ENCODE data around the gene FBXW5.
A peak's percentile ranks its signal among the peaks of the same experiment; 100 is the strongest.

FBXW5 gene

DNA sequence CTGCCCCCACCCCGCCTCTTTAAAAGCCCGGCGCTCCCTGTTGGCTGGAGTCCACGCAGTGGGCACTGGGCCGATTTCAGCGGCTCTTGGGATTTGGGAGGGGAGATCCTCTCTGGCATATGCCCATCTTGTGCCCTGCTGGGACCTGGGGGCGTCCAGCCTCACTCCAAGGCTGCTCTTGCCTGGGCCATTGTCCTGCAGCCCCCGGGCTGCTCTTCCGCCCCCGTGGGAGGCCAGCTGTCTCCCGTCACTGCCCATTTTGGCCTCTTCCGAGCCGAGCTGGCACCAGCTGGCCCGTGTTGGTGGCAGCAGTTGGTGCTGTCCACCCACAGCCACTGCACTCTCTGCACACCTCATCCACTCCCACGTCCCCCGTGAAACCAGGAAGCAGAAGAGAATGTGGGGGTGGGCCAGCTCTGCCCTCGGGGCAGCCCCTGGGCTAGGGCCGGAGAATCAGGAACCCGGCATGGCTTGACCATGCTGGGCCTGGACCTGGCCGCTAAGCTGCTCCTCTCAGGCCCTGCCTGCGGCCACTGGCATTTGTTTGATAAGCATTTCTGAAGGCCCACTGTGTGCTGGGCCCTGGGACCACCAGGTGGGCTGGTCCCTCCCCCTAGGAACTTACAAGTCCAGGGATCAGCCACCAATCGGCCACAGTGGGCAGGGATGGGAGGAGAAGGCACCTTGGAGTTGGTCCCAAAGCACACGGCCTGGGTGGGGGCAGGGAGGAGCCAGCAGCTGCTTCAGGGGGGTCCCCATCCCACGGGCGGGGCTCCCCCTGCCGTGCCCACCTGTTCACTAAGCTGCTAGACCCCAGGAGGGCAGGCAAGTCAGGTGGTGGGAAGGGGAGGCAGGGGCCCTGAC lies 2.7 kb upstream of the FBXW5 start:
- no peak for DNase-seq

DNA sequence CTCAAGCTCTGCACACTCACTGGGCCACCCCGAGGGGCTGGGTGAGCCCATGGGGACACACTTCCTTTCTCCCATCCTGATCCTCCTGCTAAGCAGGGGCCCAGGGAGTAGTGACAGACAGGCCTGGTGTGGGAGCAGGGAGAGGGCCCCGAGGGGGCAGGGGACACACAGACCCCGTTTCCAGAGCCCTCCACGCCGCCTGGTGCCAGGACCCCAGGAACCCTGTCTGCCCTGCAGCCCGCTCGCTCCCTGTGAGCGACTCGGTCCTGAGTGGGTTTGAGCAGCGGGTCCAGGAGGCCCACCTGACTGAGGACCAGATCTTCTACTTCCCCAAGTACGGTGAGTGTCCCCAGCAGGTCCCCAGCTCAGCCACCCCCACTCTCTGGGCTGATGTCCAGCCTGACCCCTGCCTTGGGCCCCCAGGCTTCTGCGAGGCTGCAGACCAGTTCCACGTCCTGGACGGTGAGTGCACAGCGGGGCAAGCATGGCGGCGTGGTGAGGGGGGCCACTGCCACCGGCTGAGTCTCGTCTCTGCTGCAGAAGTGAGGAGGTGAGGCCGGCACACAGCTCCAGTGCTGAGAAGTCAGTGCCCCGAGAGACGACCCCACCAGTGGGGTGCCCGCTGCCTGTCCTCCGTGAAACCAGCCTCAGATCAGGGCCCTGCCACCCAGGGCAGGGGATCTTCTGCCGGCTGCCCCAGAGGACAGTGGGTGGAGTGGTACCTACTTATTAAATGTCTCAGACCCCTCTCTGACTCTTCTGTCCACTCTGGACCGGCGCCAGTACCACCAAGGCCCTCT lies 1.9 kb upstream of the FBXW5 start:
- DNase-seq, result no peak

DNA sequence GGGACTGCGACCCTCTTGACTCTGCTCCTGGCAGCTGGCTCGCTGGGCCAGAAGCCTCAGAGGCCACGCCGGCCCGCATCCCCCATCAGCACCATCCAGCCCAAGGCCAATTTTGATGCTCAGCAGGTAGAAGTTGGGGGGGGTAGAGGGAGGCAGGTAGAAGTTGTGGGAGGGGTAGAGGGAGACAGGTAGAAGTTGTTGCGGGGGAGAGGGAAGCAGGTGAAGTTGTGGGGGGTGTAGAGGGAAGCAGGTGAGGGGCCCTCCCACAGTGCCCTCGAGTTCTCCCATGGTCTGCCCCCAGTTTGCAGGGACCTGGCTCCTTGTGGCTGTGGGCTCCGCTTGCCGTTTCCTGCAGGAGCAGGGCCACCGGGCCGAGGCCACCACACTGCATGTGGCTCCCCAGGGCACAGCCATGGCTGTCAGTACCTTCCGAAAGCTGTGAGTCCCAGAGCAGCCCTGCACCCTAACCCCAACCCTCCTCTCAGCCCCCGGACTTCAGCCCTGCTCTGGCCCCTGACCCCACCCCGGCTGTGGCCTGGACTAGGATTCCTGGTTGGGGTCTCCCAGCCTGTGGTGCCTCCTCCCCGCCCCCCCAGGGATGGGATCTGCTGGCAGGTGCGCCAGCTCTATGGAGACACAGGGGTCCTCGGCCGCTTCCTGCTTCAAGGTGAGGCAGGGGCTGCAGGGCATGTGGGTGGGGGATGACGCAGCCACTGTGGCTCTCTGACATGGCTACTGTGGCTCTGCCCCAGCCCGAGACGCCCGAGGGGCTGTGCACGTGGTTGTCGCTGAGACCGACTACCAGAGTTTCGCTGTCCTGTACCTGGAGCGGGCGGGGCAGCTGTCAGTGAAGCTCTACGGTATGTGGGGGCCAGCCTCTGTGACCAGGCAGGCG lies 1.0 kb upstream of the FBXW5 start:
- DNase-seq, result no peak

DNA sequence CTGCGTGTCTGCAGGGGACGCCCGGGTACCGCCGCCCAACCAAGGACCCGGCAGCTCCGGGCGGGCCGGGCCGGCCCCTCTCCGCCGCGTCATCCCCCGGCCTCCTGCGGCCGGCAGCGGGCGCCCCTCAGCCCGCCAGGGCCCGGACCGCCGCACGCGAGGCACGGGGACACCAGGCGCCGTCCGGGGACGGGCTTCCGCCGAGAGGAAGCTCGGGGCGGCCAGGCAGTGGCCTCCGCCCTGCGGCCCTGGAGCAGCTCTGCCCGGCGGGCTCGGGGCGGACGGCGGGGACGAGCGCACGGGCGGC lies 373 bp downstream of the FBXW5 start:
- DNase-seq, result peak in 1 of 2 experiments; percentile 71

DNA sequence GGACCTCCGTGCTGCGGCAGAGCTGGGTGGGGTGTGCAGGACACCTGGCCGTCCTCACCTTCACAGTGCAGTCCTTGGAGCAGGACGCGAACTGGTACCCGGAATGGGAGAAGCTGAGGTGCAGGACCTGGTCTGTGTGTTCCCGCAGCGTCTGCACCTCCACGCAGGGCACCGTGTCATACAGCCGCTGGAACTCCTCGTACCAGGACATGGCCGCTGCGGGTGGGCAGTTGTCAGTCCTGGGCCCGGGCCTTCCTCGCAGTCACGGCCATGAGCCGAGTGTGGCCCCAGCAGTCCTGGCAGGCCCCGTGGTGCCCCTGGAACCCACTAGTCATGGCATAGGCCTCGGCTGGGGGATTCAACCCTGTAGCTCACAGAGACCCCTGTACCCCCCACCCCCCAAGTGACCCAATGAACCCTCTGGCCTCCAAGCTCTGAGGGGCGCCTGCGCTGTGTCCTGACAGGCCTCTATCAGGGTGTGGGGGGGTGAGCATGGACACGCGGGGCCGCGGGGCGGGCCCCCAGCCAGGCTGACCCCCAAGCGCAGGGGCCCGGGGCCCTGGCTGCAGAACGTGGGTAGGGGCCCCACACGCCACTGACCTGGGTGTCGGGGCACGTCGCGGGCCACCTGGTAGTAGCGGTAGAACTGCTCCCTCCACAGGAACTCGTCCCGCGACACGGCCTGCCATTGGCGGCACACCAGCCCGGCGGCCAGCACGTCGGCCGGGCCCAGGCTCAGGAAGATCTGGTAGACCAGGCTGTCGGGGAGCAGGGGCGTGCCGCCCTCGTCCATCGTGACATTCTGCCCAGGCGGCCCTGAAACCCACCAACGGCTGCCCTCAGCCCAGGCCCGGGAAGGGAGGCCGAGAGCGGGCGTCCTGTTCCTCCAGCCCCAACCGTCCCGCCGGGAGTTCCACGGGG lies 987 bp downstream of the FBXW5 start:
- peak in 1 of 2 experiments; percentile 39 for DNase-seq

DNA sequence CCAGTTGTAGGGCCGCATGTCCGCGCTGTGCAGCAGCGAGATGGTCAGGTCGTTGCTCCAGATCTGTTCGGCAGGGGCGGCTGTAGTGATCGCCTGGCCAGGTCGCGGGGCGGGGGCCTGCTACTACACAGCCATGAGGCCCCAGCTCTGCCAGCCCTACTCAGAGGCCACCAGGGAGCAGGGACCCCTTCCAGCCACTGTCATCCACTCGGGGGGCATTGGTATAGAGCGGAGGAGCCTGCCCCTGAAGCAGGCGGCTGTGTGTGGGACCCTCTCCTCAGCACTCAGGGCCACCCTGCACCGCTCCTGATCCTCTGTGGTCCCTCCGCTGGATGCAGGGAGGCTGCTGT lies 1.7 kb downstream of the FBXW5 start:
- DNase-seq, result no peak

DNA sequence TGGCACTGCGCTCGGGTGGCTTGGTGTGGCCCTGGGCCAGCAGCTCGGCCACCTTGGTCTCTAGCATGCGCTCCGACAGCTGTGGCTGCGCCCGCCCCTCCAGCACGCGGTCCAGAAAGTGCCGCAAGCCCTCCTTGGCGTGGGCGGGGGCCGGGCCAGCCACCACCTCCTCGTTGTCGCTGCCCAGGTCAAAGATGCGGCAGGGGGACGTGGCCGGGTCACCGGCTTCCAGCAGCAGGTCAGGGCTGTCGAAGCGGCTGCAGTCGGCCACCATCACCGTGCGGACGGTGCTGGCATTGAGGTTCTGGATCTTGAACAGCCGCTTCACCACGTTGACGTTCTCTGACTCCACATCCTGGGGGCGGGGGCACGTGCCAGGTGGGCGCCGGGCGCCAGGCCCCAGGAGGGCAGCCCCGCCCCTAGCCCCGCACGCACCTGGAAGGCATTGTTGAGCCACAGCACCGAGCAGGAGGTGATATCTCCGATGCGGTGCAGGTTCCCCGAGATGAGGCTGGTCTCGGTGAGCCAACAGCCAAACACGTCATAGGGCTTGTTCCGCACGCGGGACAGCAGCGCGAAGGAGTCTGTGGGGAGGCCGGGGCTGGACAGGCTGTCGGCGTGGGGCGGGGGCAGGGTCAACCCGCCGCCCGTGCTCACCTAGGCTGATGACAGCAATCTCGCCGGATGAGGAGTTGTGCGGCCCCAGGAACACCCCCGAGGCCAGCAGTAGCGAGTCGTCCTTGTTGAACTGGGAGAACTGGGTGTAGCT lies 2.2 kb downstream of the FBXW5 start:
- DNase-seq, result no peak

DNA sequence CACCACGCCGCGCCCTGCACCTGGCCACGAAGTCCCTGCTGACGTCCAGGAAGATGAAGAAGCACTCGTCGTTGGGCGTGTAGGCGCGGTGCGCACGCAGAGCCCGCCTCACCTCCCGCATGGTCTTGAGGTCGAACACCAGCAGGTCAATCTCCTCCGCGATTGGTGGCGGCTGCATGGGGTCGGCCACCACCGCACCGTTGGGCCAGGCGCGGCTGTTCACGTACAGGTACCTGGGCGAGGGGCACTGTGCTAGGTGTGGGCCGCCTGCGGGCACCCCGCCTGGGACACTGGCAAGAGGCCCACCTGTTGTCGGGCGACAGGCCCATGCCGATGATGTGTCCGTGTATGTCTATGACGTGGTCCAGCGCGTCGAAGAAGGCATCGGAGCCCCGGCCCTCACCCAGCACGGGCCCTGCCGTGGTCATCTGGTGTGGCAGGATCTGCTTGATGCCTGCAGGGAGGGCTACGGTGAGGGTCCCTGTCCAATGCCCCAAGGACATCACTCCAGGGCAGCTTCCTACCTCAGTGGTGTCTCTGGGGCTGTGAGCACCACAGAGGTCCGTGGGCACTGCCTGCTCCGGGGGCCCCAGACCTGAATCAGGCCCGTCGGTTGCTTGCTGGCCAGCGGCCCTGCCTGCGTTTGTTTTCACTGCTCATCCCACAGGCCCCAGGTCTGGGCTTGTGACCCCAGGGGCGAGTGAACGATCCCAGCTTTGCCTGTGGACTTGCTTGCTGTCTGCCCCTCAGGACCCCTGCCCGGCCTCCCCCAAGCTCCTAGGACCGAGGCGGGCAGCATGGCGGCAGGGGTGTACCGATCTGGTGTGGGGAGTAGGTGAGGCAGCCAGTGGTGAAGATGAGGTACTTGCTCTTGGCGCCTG lies 3.1 kb downstream of the FBXW5 start:
- no peak for DNase-seq

DNA sequence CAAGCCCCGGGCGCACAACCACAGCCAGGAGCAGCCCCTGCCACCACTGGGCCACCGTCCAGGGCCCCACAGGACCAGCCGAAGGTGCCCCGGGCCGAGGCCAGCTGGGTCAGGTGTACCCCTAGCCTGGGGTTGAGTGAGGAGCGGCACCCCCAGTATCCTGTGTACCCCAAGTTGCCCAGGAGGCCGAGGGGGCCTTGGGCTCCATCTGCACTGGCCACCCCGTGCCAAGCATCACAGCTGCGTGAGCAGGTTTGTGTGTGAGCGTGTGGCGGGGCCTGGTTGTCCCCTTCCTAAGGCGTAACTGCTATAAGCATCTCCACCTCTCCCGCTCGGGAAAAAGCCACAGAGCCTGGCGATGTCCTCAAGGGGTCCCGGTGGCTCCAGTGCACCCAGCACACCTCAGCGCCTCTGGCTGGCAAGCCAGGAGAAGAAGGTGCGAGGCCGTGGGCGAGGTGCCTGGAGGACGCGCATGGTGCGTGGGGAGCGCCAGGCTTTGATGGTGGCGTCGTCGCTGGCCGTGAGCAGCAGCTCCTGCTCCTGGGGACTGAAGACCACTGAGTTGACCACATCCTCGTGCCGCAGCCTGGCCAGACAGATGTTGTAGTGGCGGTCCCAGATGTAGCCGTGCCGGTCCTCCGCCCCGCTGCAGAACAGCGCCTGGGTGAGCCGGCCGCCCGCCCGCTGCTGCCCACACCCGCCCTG lies 3.9 kb downstream of the FBXW5 start:
- DNase-seq, result no peak

DNA sequence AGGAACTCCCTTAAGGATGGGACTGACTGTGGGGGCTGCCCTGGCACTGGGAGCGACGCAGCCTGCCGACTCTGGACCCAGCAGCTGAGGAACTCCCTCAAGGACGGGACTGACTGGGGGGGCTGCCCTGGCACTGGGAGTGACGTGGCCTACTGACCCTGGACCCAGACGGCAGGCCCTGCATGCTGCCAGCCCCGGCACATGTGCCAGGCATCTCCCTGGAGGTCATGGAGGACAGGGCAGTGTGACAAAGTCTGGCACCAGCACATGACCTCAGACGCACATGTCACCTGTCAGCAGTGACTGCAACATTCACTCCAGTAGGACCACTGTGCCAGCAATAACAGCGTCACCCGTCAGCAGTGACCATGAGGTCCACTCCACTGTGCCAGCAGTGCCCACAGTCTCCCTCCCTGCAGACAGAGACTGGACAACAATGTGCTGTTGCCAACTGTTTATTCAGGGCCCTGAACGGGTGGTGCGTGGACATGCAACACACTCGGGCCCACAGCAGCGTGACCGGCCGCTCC lies 4.5 kb downstream of the FBXW5 start:
- no peak for DNase-seq

DNA sequence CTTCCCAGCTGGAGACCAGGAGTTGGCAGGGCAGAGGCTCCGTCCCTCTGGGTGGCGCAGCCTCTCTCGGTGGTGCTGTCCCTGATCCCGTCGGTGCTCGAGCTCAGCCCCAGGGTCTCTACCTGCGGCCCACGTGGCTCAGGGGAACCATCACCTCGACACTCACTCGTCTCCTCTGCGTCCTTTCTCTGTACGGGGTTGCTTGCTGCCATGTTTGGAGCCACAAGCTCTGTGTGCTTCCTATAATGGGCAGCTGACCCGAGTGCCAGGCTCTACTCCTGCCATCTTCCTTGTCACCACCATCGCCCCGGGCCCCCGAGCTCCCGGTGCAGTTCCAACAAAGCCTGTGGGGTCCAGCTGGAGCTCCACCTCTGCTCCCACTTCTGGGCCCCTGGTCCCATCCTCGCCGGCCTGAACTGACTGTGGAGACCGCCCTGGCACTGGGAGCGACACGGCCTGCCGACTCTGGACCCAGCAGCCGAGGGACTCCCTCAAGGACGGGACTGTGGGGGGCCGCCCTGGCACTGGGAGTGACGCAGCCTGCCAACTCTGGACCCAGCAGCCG lies 5.0 kb downstream of the FBXW5 start:
- no peak for DNase-seq

DNA sequence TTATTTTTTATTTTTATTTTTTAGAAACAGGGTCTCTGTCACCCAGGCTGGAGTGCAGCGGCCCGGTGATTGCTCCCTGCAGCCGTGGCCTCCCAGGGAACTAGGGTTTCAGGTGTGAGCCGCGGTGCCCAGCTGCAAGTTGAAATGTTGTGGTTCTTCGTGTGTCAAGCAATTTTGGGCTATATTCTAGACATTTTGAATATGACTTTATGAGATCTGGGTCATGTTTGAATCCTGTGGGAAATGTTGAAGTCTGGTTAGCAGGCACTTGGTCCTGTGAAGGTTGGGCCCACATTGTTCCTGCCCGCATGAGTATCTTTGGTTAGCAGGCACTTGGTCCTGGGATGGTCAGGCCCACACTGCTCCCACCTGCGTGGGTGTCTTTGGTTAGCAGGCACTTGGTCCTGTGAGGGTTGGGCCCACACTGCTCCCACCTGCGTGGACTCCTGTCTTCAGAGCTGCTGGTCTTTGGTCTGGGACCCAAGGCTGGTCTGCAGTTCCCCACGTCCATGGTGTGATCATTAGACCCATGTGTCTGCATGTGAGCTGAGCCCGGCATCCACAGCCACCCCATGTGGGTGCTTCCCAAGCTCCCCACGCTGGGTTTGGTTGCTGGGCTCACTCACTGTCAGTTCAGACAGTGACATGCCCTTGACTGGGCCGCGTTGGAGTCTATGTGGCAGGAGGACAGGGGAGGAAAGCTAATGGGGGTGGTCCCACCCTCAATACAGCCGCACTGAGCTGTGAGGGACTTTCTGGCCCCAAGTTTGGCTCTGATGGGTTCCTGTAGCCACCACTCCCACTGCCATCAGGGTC lies 7.1 kb downstream of the FBXW5 start:
- no peak for DNase-seq

DNA sequence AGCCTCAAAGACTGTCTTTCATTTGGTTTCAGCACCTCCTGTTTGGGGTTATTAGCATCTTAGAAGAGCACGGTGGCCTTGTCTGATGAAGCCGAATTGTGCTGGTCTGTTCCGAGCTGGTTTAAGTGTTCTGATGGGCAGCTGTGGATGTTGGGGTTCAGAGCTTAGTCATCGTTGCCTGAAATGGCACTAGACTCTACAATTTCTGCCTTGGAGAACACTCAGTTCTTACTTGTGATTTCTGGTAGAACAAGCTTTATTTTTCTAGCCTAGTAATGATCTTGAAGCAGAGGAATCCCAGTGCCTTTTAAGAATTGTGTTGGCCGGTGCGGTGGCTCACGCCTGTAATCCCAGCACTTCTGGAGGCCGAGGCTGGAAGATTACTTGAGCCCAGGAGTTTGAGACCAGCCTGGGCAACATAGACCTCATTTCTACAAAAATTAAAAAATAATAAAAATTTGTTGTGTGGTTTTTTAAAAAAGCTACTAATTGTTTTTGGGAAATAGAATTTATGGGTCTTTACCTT lies 7.8 kb downstream of the FBXW5 start:
- DNase-seq, result no peak

DNA sequence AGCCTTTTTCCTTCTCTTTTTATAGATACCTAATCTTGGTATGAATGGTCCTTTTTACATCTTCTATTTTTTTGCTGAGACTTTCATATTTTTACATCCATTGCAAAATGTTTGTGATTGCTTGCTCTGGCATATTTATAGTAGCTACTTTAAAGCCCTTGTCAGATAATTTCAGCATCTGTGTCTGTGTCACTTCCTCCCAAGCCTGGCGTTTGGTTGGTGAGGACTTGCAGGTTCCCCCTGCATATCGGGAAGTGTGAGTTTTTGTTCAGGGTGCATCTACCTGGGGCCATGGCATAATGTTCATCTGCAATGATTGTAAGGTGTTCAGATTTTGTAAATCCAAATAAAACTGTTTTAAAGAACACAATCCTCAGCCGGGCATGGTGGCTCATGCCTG lies 8.9 kb downstream of the FBXW5 start:
- no peak for DNase-seq

DNA sequence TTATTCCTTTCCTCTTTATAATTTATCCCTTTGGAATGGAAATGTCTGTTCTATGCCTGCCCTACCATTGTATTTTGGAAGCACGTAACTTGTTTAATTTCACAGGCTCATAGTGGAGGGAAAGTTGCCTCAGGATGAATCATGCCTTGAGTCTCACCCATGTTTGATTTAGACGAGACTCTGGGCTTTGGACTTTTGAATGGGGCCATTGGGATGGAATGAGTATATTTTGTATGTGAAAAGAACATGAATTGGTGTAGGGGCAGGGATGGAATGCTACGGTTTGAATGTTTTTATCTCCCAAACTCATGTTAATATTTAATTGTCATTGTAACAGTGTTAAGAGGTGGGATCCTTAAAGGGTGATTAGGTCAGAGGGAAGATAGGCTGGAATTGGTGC lies 10.3 kb downstream of the FBXW5 start:
- no peak for DNase-seq

DNA sequence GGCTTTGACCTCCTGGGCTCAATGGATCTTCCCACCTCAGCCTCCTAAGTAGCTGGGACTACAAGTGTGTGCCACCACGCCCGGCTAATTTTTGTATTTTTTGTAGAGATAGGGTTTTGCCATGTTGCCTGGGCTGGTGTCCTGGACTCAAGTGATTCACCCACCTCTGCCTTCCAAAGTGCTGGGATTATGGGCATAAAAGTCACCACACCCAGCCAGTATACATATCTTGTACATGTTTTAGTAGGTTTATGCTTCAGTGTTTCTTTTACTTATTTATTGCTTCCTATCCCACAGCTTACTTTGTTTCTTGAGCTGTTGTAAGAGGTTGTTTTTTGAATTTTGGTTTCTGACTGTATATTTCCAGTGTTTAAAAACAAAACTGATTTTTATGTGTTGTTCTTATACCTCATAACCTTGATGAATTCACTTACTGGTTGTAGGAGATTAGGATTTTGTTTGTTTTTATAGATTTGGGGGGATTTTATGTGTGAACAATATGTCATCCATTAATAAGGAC lies 12.9 kb downstream of the FBXW5 start:
- no peak for DNase-seq

DNA sequence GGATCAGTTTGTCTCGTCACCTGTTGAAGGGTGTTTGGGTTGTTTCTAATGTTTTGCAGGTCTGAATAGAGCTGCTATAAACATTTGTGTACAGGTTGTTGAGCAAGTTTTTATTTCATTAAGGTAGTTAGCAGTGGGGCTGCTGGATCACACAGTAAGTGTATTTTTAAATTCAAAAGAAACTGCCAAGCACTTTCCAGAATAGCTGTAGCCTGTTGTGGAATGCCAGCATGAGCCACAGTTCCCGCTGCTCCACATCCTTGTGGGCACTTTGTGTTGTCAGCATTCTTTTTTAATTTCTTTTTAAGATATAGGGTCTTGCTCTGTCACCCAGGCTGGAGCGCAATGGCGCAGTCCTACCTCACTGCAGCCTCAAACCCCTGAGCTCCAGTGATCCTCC lies 14.5 kb downstream of the FBXW5 start:
- no peak for DNase-seq

DNA sequence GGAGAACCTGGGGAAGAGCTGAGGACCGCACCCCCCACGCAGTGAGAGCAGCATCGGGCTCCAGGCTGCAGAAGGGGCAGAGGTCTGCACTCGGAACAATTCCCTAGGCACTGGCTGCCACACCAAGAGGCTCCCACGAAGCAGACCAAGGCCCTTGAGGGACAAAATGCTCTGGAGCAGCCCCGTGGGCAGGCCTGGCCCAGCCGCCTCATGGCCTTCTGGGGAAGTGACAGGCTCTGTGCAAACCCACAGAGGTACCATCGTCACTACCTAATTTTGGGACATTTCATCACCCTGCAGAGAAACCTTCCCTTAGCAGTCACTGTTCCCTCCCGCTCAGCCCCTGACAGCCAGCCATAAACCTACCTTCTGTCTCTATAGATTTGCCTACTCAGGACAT lies 15.9 kb downstream of the FBXW5 start:
- no peak for DNase-seq

All from NCI-H526 (cell line).